OCI-LY7 (cell line): ENCODE measurements around the gene C5orf34. TPM values are rescaled to one million over a fixed set of nuclear protein-coding genes. Genes with fewer than 3 reads are reported as not detected.

Source experiments
- BruUV-seq: library from RNA; stranded (reverse); fragments of 400-500 nt; replicated peaks from 2 replicates; lab custom pipeline; 2021; lab: Mats Ljungman, UMichigan
- CTCF ChIA-PET: fragments of 300-600 bp; sonication (Branson Sonifier 250); formaldehyde crosslinking; loops from one replicate; lab custom pipeline; 2022; ENCODE audit warnings: antibody characterized with exemption; ENCODE audit not compliant: unreplicated experiment; lab: Charles Lee
- POLR2A ChIA-PET: fragments of 300-600 bp; sonication (Branson Sonifier 250); formaldehyde crosslinking; loops from one replicate; lab custom pipeline; 2022; ENCODE audit warnings: antibody characterized with exemption; lab: Charles Lee
- DNase-seq: peaks from one replicate; pipeline ENCODE4 v3.0.0-alpha.2; 2015; ENCODE audit warnings: low spot score
- H2AFZ ChIP-seq: fragments of 200-600 bp; sonication (generic), shearing (Covaris generic); 2 replicates; pipeline ENCODE4 v1.6.1; 2014; ENCODE audit warnings: mild to moderate bottlenecking, antibody characterized with exemption, low read length, moderate library complexity
- H3K27ac ChIP-seq: fragments of 200-600 bp; sonication (generic); 2 replicates; pipeline ENCODE4 v1.5.1; 2014; ENCODE audit warnings: mixed run types, low read depth, mild to moderate bottlenecking, moderate library complexity, low read length, inconsistent platforms; ENCODE audit not compliant: poor library complexity, severe bottlenecking
- H3K36me3 ChIP-seq: fragments of 200-600 bp; sonication (generic); 2 replicates; pipeline ENCODE4 v1.6.1; 2014; ENCODE audit warnings: mild to moderate bottlenecking, antibody characterized with exemption, low read length, moderate library complexity, mixed read lengths; ENCODE audit not compliant: insufficient read depth
- H3K4me1 ChIP-seq: fragments of 200-600 bp; sonication (generic); 2 replicates; pipeline ENCODE4 v1.5.1; 2014; ENCODE audit warnings: mild to moderate bottlenecking, low read length; ENCODE audit not compliant: insufficient read depth, poor library complexity, severe bottlenecking
- H3K4me2 ChIP-seq: fragments of 200-600 bp; sonication (generic); 2 replicates; pipeline ENCODE4 v1.6.1; 2014; ENCODE audit warnings: mild to moderate bottlenecking, low read length
- H3K4me3 ChIP-seq: fragments of 200-600 bp; sonication (generic); 2 replicates; pipeline ENCODE4 v1.5.1; 2014; ENCODE audit warnings: mild to moderate bottlenecking, low read depth, low read length; ENCODE audit not compliant: poor library complexity, severe bottlenecking
- H3K79me2 ChIP-seq: fragments of 200-600 bp; sonication (generic); 2 replicates; pipeline ENCODE4 v1.6.1; 2016; ENCODE audit warnings: low read depth, mild to moderate bottlenecking, low read length, moderate library complexity, mixed read lengths; ENCODE audit not compliant: insufficient read depth
- H3K9me2 ChIP-seq: fragments of 200-600 bp; sonication (generic); 2 replicates; pipeline ENCODE4 v1.6.1; 2016; ENCODE audit warnings: mild to moderate bottlenecking, low read length, mixed read lengths; ENCODE audit not compliant: insufficient read depth
- H3K9me3 ChIP-seq: fragments of 200-600 bp; sonication (generic); 2 replicates; pipeline ENCODE4 v1.6.1; 2014; ENCODE audit warnings: mild to moderate bottlenecking, mixed run types, low read length, mixed read lengths
- H4K20me1 ChIP-seq: fragments of 200-600 bp; sonication (generic); 2 replicates; pipeline ENCODE4 v1.6.1; 2014; ENCODE audit warnings: mild to moderate bottlenecking, antibody characterized with exemption, low read length, moderate library complexity, mixed read lengths; ENCODE audit not compliant: insufficient read depth
- EZH2phosphoT487 ChIP-seq: fragments of 200-600 bp; sonication (generic); IDR thresholded peaks from 2 replicates; pipeline ENCODE4 v1.6.1; 2018; ENCODE audit warnings: low read depth, borderline replicate concordance, mild to moderate bottlenecking, mixed run types, antibody characterized with exemption, low read length, moderate library complexity, mixed read lengths
- intact Hi-C: fragments of 100-400 bp; cut with micrococcal nuclease; formaldehyde crosslinking; loops from one replicate; pipeline ENCODE4 v1.10.0; 2022; ENCODE audit not compliant: unreplicated experiment
- total RNA-seq, 2 experiments: library from RNA; depleted of rRNA in 1 of 2; stranded (reverse); fragments of >200 nt in 1 of 2; shearing (Covaris generic) in 1 of 2; gene quantifications; 2 replicates each; pipeline ENCODE4 v1.2.3, GENCODE V29; 2014 to 2022
- TF ChIP-seq, protein P1 (sequence below): fragments of 200-600 bp; sonication (generic); conservative IDR thresholded peaks from 2 replicates; pipeline ENCODE4 v1.5.1; 2014; ENCODE audit warnings: mild to moderate bottlenecking, antibody characterized with exemption, low read length, moderate library complexity, mixed read lengths

C5orf34 gene
- total RNA-seq, 2 experiments from 2014 or later, result 30.9 to 33.9 TPM

DNA sequence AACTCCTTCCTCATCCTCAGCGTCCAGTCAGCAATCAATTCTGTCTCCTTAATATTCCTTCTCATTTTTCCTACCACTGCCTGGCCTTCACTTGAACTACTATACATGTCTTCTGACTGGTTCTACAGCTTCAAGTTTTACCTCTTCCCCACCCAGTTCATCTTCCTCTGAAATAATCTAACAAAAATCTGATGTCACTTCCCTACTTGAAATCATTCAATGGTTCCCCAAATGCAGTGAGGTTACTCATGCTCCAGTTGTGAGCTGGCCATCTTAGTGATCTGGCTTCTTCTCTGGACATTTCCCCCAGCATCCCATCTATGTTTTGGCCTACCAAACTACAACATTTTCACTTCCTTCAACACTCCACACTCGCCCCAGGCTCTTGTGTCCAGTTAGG, 16.4 kb downstream of the C5orf34 start:
- DNase-seq, result no peak
- no peaks in the 10 kb centered on the region for H3K9me3 ChIP-seq
- no peak overlapping the region for H3K27ac ChIP-seq
- TF ChIP-seq, protein P1, sequence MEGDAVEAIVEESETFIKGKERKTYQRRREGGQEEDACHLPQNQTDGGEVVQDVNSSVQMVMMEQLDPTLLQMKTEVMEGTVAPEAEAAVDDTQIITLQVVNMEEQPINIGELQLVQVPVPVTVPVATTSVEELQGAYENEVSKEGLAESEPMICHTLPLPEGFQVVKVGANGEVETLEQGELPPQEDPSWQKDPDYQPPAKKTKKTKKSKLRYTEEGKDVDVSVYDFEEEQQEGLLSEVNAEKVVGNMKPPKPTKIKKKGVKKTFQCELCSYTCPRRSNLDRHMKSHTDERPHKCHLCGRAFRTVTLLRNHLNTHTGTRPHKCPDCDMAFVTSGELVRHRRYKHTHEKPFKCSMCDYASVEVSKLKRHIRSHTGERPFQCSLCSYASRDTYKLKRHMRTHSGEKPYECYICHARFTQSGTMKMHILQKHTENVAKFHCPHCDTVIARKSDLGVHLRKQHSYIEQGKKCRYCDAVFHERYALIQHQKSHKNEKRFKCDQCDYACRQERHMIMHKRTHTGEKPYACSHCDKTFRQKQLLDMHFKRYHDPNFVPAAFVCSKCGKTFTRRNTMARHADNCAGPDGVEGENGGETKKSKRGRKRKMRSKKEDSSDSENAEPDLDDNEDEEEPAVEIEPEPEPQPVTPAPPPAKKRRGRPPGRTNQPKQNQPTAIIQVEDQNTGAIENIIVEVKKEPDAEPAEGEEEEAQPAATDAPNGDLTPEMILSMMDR, result no peak
- no peak for TF ChIP-seq EZH2phosphoT487
- ChIA-PET POLR2A (interaction anchor here (0.9 to 1.8 kb wide), 4 partner anchors 9 to 408 kb away, joined by 3 to 8 read pairs (median 4); partner anchors contain the start of gene NNT), CTCF (interaction anchor here (1.0 kb wide), 1 partner anchor 26 kb away, joined by 3 read pairs; no protein-coding TSS in a partner anchor)
- no TSS peak for BruUV-seq
- H3K9me2 ChIP-seq, result no peaks in the 10 kb centered on the region
- no peaks in the 10 kb centered on the region for H4K20me1 ChIP-seq
- H3K4me3 ChIP-seq, result no peak overlapping the region
- H2AFZ ChIP-seq, result no peak overlapping the region
- H3K4me1 ChIP-seq, result no peaks in the 10 kb centered on the region
- no peaks in the 10 kb centered on the region for H3K79me2 ChIP-seq
- intact Hi-C loops, result no loop called here
- peaks cover 49% of the 10 kb centered on the region for H3K36me3 ChIP-seq
- no peak overlapping the region for H3K4me2 ChIP-seq

GRCh38 chr5:43497311-43498104, 17.4 kb downstream of the C5orf34 start:
- intact Hi-C loops, result no loop called here
- Histone ChIP-seq H3K4me1 (no peaks in the 10 kb centered on the region), H3K36me3 (peaks cover 49% of the 10 kb centered on the region), H3K4me3 (no peak overlapping the region), H3K27ac (no peak overlapping the region), H3K4me2 (no peak overlapping the region), H2AFZ (no peak overlapping the region), H3K79me2 (no peaks in the 10 kb centered on the region), H3K9me3 (no peaks in the 10 kb centered on the region), H3K9me2 (no peaks in the 10 kb centered on the region), H4K20me1 (no peaks in the 10 kb centered on the region)
- DNase-seq, result no peak
- BruUV-seq, result no TSS peak
- no peak for TF ChIP-seq EZH2phosphoT487
- TF ChIP-seq, protein P1, result no peak
- ChIA-PET CTCF (interaction anchor here (0.6 kb wide), 1 partner anchor 16 kb away, joined by 3 read pairs; no protein-coding TSS in a partner anchor), POLR2A (interaction anchor here (1.1 to 1.8 kb wide), 2 partner anchors 8 to 13 kb away, joined by 6 to 8 read pairs; partner anchors contain the start of gene TMEM267)

GRCh38 chr5:43491326-43491725, 23.6 kb downstream of the C5orf34 start:
- peaks cover 77% of the 10 kb centered on the region for H3K36me3 ChIP-seq
- TF ChIP-seq, protein P1, result no peak
- TF ChIP-seq EZH2phosphoT487, result no peak
- no peaks in the 10 kb centered on the region for H3K9me2 ChIP-seq
- no peak for DNase-seq
- POLR2A ChIA-PET, result interaction anchor here (0.9 kb wide), 1 partner anchor 9 kb away, joined by 4 read pairs; no protein-coding TSS in a partner anchor
- H2AFZ ChIP-seq, result no peak overlapping the region
- H3K79me2 ChIP-seq, result no peaks in the 10 kb centered on the region
- CTCF ChIA-PET, result no interaction called here
- H3K4me3 ChIP-seq, result no peak overlapping the region
- H3K4me2 ChIP-seq, result no peak overlapping the region
- no peaks in the 10 kb centered on the region for H4K20me1 ChIP-seq
- no TSS peak for BruUV-seq
- no peaks in the 10 kb centered on the region for H3K9me3 ChIP-seq
- intact Hi-C loops, result no loop called here
- H3K27ac ChIP-seq, result no peak overlapping the region
- no peaks in the 10 kb centered on the region for H3K4me1 ChIP-seq
